GM21576 (cell line): Measurements from ENCODE around the gene TEX28.
A peak's percentile ranks its signal among the peaks of the same experiment; 100 is the strongest.

Experiments
- ATAC-seq: cut with Tn5 transposase; IDR thresholded peaks from one replicate; pipeline ENCODE4 v1.9.1; 2021; ENCODE audit warnings: mild to moderate bottlenecking, moderate library complexity; ENCODE audit not compliant: unreplicated experiment

Gene TEX28

DNA sequence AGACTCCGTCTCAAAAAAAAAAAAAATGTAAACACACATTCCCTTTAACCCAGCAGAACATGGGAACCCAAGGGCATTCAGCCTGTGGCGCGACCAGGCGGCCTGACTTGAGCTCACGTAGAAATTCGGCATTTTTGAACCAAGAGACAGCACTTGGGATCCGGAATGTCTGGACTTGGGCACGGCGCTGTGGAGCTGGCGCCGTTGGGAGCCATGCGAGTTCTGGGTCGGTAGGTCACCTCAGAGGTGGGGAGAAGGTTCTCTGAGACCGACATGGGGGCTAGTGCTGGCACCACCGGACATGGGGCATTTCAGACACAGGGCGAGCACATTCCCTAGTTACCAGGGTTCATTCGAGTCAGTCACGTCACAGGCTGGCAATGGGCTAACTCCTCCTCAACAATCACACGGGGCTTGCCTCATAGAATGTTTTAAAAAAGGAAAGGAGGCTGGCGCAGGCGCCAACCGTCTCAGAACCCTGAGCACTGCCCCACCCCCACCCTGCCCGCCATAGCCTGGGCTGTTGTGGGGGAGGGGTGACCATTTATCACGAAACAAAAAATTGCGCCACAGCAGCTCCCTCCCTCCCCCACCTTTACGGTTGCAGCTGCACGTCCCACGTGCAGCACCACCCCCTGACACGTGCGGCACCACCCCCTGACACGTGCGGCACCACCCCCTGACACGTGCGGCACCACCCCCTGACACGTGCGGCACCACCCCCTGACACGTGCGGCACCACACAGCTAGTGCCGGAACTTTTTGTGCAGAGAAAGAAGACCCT is at the start of gene TEX28:
TSS of gene TEX28 (minus strand) at position 334 of the 784 bp plus-strand sequence. CDS start 3,007 bp downstream, outside the sequence.
- ATAC-seq, result no peak

DNA sequence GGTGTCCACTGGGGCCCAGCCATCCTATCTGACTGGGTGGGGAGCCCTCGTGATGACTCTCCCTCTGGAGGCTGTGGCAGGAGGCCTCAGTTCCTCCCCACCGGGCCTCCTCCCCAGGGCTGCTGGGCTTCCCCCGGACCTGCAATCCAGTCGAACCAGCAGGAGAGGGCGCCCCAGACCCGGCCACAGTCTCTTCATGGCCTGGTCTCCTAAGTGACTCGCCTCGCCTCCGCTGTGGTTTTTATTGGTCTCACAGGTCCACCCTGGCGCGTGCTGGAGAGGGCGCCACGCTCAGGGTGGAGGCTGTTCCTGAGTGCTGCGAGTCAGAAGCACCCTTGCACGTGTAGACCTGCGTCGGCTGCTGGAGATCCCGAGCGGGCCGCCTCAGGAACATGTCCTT is 48.7 kb upstream of the TEX28 start:
- ATAC-seq, result peak; percentile 34

DNA sequence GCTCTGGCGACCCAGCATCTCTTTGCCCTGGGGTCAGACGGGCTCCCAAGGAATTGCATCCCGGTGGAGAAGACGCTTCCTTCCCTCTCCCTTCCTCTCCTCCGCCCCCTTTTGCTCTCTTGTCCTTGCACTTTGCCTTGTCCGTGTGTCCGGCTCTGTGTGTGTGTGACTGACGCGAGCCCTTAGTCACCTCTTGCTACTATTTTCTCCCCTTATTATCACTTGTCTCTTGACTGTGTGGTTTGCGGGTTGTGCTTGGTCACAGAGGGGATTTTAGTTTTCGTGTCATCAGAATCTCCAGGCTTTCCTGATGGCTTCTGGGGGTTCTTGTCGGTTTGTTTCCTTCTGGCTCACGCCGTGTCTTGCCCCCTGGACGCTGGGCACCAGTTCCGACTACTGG is 48.1 kb upstream of the TEX28 start:
- ATAC-seq, result peak; percentile 11

DNA sequence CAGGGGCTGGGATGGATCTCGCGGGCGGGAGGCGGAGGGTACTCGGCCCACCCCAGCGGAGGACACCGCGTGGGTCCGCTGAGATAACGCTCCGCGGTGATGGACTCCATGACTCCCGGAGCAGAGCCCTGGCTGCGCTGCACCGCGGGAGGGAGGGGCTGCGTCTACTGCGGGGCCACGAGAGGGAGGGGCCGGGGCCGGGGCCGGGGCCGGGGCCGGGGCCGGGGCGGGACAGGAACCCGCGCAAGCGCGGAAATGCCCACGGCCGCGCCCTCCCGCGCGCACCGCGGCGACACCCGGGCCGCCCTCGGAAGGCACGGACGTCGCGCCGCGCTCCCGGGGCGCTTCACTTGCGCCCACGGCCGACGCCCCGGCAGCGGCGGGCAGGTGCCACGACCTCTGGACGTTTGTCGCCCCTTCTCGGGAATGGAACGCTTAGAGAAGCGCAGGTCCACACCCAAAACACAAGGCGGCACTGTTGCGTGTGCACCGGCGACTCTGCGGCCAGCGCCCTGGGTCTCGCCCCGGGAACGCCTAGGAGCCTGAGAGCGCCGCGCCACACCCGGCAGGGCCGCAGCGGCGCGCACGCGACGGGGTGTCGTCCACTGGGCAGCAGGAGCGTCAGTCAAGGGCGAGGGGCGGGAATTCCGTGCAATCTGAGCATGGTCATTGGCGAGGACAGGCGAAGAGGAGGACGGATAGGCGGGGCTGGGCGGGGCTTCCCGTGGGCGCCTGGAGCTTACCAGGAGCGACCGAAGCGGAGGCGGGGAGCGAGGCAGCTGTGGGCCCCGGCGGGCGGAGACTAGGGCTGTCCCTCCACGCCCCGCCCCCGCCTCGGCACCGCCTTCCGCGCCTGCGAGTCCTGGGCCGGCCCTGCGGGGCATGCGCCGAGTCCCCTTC is 46.7 kb upstream of the TEX28 start:
- peak; percentile 68 for ATAC-seq

- no peak for ATAC-seq
Measured at GRCh38 chrX:154334496-154334895, 39.6 kb upstream of the TEX28 start.

GRCh38 chrX:154333837-154334271 is 38.9 kb upstream of the TEX28 start:
- ATAC-seq, result peak; percentile 77

- no peak for ATAC-seq
Measured at GRCh38 chrX:154333116-154333515, 38.2 kb upstream of the TEX28 start.

DNA sequence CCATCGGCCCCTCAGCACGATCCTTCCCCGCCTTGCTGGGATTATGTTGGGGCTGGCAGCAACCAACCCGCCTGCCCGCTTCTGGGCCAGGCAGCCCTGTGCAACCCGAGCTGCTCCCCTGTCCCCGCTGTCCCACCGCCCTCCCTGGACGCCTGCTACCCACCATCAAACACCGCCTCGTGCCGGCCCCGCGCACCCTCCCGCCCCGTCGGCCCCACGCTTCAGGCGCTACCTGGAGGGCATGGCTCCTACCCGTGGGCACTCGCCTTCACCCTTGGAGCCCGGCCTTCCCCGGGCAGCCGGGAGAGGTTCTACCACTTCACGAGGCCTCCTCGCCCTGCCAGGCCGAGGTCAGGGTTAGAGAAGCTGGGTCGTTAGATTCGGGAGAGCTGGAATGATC is 37.6 kb upstream of the TEX28 start:
- no peak for ATAC-seq

- no peak for ATAC-seq
Measured at GRCh38 chrX:154329294-154329693, 34.4 kb upstream of the TEX28 start.

GRCh38 chrX:154328646-154329045 is 33.7 kb upstream of the TEX28 start:
- ATAC-seq, result no peak

DNA sequence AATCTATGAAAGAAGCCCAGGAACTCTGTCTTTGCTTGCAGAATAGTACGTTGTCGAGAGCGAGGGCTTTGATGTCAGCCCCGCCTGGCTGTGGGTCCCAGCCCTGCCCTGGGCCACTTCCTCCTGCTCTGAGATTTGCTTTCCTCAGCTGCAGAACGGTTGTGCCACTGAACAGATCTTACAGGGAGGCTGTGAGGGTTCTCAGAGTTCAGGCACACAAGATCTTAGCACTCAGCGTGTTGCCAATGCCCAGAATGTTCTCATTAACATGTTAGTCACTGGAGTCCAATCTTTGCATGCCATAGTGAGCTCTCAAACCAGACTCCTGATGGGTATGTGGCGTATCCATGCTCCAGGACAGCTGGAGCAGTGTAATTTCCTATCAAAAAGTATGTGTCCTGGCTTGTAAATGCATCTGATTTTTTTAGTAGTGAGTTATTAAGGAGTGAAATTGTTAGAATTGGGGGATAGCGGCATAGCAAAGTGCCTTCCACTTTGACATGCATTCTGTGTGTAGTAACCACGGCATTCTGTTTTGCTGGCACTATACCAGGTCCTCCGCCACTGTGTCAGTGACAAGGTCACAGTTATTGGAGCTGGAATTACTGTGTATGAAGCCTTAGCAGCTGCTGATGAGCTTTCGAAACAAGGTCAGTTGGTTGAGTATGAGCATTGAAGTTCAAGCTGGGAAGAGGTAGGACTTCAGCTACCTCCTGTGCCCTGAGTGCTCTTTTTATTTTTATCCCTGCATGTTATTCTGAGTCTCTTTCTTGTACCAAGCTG is 32.3 kb upstream of the TEX28 start:
- ATAC-seq, result no peak

GRCh38 chrX:154325541-154325940 is 30.6 kb upstream of the TEX28 start:
- no peak for ATAC-seq

DNA sequence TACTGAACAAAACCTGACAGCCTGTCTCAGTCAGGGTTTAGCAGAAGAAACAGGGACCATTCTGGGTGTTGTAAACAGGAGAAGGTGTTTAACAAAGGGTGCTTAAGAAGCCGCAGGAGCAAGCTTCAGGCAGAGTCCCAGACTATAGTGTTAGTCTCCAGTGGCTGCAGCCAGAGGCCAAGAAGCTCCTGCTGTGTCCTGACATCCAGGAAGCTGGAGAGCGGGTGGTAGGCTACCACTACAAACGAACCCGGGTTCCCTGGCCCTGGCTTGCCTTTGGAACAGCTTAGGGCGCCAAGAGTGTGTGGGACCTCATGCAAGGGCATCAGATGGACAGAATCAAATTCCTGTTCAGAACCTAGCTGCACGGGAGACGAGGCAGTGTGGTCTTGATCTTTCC is 28.6 kb upstream of the TEX28 start:
- ATAC-seq, result no peak

GRCh38 chrX:154322890-154323289 is 28.0 kb upstream of the TEX28 start:
- no peak for ATAC-seq

DNA sequence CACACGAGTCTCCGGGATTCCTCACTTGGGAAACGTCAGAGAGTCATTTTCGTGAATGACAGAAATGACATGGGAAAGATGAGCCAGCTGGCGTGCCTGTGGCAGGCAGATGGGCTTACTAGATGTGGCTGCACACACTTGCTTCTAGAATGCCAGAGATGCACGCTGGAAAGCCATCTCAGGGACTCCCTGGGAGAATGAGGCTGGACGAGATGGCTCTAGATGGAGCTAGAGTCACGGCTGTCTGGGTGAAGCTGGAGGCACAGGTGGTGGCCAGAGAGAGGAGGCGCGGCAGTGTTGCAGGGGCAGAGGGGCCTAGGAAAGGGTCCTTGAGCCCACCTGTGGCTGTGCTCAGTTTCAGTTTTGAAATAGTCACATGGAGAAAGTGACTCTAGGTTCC is 26.7 kb upstream of the TEX28 start:
- ATAC-seq, result no peak

DNA sequence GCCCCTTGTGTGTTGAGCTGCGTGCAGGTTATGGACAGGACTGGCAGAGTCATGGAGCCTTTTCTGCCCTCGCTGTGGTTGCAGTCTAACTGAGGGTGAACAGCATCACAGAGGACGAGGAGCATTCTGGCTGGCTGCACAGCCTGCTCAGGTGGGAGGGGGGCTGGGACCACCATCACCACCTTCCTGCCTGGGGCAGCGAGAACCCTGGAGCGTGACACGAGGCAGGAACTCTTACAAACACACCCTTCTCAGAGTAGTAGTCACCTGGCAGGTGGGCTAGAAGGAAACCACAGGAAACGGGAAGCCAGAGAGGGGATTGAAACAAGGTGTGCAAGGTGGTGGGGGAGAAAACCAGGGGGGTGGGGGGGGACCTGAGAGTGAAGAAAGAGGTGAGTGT is 26.2 kb upstream of the TEX28 start:
- ATAC-seq, result no peak

GRCh38 chrX:154320406-154320805 is 25.5 kb upstream of the TEX28 start:
- no peak for ATAC-seq

- no peak for ATAC-seq
Measured at GRCh38 chrX:154317391-154317995, 22.6 kb upstream of the TEX28 start.

GRCh38 chrX:154315416-154315815 is 20.5 kb upstream of the TEX28 start:
- ATAC-seq, result no peak

DNA sequence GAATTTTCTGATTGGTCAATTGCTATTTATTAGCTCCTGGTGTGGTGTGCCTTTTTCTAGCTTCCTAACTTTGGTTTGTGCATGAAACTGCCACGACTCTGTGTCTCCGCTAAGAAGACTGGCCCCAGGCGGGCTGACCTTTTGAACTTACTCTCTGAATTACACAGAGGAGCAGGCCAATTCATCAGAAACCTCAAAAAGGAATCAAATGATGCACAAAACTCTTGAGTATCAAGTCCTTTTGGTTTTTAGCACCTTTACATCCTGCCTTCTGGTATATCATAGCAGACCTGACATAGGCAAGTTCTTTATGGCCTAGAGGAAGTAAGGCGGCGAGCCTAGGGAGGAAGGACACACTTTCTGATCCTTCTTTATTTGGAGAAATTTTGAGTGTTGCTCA is 18.2 kb upstream of the TEX28 start:
- ATAC-seq, result no peak

GRCh38 chrX:154312116-154312515 is 17.2 kb upstream of the TEX28 start:
- no peak for ATAC-seq
